NCI-H226 (cell line): ENCODE measurements around the gene PLA2G3.

ENCODE experiments used
- DNase-seq: peaks from one replicate; pipeline ENCODE4 v3.0.0-alpha.2; 2015

Gene PLA2G3

GRCh38 chr22:31143537-31143936 lies 3.2 kb upstream of the PLA2G3 start:
- DNase-seq = no peak

DNA sequence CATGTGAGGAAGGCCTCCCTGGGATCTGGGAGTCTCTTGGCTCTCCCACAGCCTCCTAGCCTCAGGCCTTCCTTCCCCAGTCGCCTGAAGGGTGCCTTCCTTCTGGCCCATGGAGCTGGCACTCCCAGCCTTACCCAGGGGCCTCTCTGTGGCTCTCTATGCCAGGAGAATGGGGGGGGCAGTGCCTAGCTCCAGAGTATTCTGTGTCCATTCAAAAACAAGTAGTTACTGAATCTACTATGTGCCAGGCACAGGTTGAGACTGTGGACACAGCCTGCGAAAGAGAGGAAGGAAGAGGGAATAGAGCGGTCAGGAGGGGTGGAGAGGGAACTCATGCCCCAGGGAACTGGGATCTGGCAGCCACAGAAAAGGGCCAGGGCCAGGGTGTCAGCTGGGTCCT lies 2.7 kb upstream of the PLA2G3 start:
- no peak for DNase-seq

GRCh38 chr22:31142285-31142684 lies 2.0 kb upstream of the PLA2G3 start:
- DNase-seq = no peak

DNA sequence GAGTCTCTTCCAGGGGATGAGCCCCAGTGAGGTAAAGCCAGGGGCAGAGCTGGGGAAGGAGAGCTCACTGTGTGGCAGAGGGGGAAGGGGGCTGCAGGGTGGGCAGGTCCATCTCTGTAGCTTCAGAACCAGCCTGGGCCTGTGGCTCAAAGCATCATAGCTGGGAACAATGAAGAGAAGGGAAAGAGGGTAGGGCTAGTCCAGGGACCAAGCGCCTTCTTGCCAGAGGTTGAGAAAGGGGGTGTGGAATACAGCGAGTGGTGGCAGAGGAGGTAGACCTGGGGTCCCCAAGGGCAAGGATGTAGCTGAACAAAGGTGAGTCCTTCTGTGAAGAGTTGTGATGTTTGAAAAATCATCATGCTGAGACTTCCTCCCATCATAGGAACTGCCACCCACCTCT lies 1.2 kb upstream of the PLA2G3 start:
- DNase-seq = no peak

- no peak for DNase-seq
Measured at GRCh38 chr22:31140746-31141145, 438 bp upstream of the PLA2G3 start.

DNA sequence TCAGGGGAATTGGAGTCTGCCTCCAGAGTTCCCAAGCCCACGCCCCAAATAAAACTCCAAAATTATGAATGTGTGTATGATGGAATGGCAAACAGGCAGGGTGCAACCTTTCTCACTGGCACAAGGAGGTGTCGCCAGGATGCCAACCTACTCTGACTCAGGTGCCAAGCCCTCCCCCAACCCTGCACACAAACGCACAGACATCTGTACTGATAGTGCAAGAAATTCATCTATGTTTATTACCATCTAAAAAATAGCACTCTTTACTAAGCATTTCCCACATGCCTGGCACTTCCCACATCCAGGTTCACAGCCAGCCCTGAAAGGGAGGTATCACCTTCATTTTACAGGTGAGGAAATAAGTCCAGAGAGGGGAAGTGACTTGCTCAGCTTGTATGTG lies 1.2 kb downstream of the PLA2G3 start:
- no peak for DNase-seq

DNA sequence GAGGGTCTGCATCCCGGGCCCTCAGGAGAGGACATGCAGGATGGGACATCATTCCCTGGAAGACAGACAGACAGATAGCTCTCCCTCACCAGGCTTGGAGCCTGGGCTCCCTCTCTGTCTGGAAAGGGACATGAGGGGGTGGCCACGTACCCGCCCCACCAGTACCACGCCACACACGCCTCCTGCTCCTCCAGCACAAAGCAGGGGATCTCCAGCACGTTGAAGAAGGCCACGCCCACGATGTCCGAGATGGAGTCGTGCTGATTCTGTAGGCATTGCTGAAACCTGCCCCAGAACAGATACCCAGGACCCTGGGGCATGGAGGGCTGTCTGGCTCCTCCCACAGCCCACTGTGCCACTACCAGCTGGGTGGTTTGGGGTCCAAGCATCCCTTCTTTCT lies 2.2 kb downstream of the PLA2G3 start:
- DNase-seq = no peak

DNA sequence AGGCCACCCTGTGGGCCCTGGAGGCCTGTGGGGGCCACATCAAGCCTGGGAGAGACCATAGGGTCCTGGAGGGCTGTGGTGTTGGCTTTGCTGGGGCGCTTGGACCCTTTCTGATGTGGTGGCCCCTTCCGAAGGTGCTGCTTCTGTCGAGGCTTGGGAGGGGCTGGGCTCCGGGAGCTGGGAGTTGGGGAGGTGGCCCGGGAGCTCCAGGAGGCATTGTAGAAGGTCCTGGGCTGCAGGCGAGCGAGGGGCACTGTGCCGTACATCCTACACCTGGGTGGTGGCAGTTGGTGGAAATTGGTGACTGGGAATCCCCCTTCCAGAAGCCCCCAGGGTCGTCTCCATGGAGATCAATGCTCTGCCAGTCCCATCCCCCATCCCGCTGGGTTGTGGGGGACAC lies 2.6 kb downstream of the PLA2G3 start:
- DNase-seq = no peak

DNA sequence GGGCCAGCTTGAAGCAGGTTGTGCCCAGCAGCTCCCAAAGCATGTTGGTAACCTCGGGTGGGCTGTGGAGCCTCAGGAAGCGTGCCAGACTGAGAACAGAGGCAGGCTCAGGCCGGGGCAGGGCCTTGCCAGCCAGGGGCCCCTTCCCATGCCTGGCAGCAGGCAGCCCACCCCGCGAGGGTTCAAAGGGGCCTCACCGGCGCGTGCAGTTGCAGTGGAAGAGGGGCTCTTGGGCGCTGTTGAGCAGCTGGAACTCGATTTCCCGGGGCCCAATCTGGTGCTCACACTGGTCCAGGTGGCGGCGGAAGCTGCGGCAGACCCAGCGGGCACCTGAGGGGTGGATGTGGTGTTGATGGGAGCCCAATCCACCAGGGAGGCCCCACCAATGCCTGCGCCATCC lies 3.6 kb downstream of the PLA2G3 start:
- no peak for DNase-seq

GRCh38 chr22:31136155-31136554 lies 4.2 kb downstream of the PLA2G3 start:
- DNase-seq = no peak

GRCh38 chr22:31135706-31136105 lies 4.6 kb downstream of the PLA2G3 start:
- no peak for DNase-seq

- DNase-seq = no peak
Measured at GRCh38 chr22:31134688-31135087, 5.6 kb downstream of the PLA2G3 start.

GRCh38 chr22:31133911-31134310 lies 6.4 kb downstream of the PLA2G3 start:
- DNase-seq = no peak

DNA sequence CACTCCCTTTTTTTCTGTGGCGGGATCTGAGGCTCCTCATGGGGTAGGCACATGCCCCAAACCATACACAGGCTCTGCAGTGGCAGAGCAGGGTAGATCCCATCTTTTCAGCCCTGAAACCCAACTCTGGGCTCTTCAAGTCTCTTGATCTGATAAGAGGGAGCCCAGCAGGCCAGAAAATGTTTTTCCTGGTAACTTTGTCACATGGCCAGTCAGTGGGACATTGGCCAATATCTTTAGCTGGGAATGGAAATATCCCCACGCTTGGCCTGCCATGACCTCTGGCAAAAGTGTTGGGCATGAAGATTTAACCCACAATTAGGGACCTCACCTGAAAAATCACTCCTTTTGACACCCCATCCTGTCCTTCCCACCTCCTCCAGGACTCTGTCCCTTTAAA lies 9.4 kb downstream of the PLA2G3 start:
- no peak for DNase-seq

- no peak for DNase-seq
Measured at GRCh38 chr22:31128156-31128555, 12.2 kb downstream of the PLA2G3 start.

- no peak for DNase-seq
Measured at GRCh38 chr22:31127181-31127772, 13.0 kb downstream of the PLA2G3 start.

- DNase-seq = no peak
Measured at GRCh38 chr22:31126869-31127175, 13.5 kb downstream of the PLA2G3 start.

DNA sequence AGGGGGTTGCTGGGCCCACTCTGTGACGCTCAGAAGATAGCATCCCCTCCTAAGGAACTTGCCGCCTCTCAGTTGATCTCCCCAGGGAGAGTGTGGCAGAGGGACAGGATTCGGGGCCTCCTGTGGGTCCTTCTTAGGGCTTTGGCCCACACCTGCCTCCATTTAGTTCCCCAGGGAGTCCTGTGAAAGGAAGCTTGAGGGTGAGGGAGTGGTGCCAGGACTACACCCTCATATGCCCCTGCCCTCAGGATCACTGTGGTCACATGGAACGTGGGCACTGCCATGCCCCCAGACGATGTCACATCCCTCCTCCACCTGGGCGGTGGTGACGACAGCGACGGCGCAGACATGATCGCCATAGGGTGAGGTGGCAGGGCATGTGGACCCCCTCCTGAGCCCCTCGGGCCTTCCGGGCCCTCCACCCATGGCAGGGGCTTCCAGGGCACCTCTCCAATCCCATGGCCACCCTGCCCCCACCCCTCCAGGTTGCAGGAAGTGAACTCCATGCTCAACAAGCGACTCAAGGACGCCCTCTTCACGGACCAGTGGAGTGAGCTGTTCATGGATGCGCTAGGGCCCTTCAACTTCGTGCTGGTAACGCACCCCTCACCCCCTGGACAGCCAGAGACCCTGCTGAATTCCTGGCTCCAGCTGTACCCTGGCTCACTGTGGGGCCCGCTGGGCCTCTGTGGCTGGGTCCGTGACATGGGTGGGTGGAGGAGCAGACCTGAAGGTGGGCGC lies 14.0 kb downstream of the PLA2G3 start:
- DNase-seq = no peak

DNA sequence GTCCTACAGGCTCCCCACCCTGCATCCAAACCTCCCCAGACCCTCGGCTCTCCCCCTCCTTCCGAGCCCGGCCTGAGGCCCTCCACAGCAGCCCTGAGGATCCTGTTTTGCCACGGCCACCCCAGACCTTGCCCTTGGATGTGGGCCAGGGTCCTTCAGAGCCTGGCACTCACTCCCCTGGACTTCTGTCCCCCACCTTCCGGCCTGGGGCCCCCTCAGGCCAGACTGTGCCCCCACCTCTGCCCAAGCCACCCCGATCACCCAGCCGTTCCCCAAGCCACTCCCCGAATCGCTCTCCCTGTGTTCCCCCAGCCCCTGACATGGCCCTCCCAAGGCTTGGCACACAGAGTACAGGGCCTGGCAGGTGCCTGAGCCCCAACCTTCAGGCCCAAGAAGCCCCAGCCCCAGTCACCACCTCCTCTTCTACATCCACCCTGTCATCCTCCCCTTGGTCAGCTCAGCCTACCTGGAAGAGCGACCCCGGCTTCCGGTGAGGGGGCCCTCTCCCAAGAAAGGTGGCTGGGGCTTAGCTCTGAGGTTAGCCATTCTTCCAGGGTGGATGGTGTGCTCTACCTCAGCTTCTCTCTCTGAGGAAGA lies 14.7 kb downstream of the PLA2G3 start:
- DNase-seq = no peak

DNA sequence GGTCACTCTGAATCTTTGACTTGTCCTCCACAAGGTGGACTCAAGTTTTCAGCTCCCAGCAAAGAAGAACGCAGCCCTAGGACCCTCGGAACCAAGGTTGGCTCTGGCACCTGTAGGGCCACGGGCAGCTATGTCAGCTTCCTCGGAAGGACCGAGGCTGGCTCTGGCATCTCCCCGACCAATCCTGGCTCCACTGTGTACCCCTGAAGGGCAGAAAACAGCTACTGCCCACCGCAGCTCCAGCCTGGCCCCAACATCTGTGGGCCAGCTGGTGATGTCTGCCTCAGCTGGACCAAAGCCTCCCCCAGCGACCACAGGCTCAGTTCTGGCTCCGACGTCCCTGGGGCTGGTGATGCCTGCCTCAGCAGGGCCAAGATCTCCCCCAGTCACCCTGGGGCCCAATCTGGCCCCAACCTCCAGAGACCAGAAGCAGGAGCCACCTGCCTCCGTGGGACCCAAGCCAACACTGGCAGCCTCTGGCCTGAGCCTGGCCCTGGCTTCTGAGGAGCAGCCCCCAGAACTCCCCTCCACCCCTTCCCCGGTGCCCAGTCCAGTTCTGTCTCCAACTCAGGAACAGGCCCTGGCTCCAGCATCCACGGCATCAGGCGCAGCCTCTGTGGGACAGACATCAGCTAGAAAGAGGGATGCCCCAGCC lies 15.4 kb downstream of the PLA2G3 start:
- DNase-seq = no peak

DNA sequence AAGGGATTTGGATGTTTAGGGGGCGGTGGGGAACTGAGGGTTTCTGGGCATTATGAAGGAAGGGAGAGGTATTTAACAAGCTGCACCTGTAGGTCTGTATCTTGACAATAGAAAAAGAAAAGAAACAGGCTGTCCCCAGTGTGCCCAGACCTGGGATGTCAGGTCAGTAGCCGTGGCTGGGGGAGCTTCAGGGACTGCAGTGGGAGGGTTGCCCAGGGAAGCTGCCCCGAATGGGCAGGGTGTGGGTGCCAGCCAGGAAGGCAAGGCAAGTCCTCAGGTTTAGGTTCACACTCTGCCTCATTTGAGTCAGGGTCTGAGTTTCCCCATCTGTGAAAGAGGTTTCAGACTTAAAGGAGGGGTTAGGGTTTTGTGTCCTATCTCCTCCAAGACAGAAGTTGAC lies 16.0 kb downstream of the PLA2G3 start:
- no peak for DNase-seq

DNA sequence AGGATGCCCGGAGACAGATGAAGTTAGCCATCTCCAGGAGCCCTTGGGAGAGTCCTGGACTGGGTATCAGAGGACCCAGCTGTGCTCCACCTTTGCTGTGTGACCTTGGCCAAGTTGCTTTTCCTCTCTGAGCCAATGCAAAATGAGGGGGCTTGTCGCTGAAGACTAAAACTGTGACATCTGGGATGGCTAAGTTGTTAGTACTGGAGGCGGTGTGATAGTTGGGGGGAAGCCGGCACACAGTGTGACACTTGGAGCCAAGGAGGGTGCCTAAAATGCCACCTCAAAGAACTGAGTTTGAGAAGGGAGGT lies 17.1 kb downstream of the PLA2G3 start:
- no peak for DNase-seq

DNA sequence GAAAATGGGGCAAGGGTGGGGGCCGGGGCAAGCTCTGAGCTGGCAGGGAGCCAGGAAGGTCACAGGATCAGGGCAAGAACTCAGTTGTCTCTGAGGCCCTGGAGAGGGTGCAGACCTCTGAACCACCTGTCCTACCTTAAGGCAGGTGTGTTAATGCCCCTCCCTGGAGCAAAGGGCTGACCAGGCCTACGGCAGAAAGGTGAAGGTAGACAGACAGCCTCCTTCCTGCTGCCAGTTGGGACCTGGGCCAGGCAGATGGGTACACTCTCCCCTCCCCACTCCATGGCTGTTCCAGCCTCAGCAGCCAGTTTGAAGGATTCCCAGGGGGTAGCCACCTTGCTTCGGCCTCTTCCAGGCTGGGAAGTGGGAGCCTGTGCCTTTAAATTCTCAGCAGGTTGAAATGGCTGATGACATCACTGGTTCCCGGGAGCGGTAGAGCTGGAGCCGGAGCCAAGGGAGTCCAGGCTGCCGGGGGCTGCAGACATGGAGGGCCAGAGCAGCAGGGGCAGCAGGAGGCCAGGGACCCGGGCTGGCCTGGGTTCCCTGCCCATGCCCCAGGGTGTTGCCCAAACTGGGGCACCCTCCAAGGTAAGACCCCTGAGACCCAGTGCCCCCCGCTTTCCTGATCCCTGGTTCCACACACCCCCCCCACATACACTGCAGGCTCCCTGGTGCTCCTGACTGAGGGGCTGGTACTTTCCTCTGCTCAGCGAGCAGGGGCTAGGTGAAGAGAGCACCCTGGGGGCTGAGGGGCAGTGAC lies 17.6 kb downstream of the PLA2G3 start, which contains the start of gene INPP5J:
Gene INPP5J (plus strand): TSS at position 435 of the 760 bp plus-strand sequence. CDS start 49 bp downstream, at position 484.
- peak; percentile 35 for DNase-seq

DNA sequence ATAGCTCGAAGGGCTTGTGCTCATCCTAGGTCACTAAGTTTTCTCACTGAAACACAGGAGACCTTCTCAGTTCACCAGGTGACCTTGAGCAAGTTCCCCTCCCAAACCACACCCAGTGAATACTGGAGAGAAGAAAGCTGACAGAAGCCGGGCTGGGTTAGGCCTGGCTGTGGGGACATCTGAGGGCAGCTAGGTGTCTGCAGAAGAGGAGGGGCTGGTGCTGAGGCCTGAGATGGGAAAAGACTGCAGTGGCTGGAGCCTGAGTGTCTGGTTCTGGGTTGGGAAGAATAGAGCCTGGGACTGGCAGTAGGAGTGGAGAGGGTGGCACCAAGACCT lies 18.1 kb downstream of the PLA2G3 start:
- DNase-seq = no peak
